Measurements from ENCODE around the gene FAM78A.
A peak's percentile ranks its signal among the peaks of the same experiment; 100 is the strongest.

FAM78A gene

DNA sequence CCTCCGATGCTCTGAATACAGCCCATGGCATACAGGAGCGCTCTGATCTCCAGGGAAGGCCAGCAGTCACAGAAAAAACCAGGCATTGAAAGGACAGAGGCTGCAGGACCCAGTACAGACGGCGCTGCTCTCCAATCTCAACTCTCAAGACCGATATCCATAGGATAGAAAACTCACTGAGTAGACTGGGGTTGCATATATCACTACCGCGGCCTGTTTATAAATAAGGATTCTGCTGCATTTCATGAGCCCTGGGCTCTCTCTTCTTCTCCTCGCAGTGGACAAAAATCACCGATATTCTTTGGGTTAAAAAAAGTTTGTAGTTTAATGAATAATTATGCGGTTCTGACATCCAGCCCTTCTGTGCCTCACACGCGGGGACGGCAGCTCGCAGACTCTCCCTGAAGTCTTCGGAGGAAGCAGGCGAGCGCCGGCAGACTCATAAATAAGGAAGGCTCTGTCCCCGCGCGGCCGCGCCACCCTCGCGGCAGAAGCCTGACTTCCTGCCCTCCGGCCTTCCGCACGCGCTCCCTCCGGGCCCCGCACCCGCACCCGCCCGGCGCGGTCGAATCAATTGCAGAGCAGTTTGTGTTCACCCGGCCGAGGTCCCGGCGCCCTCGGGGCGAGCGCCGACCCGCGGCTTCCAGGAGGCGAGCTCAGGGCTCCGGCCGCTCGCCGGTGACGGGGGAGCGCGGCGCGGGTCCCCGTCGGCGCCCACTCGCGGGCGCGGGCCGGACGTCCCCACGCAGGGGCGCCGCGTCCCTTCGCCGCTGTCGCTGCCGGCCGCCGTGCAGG, at the start of gene FAM78A:
FAM78A (minus strand) TSS at position 417 of the 795 bp plus-strand sequence; CDS start at position 86, 331 bp downstream.
- no peak for DNase-seq

GRCh38 chr9:131324736-131325679, 48.7 kb upstream of the FAM78A start:
- no peak for DNase-seq

GRCh38 chr9:131323629-131324028, 47.3 kb upstream of the FAM78A start:
- no peak for DNase-seq

DNA sequence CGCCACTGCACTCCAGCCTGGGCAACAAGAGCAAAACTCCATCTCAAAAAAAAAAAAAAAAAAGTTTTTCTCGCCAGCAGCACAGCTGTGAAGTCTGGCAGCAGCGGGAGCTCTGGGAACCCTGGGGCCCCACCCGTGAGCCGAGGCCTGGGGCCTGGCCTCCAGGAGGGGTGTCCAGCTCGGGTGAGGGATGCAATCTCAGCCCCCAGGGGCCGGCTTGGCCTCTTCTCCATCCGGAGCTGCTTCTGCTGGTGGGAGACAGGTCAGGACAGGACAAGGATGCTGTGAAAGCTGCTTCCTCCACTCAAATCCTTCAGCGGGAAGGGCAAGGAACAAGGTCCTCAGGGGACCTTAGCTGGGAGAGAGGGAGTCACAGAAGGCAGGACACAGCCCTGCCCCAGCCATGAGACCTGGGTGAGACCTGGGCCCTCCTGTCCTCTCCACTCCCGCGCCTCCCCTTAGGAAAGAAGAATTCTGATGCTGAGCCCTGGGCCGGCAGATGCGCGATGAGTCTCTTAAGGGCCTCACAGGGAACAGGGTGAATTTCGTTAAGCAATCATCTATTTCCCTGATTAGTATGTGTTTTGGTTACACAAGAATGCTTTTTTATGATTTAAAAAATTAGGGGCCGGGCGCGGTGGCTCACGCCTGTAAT, 43.8 kb upstream of the FAM78A start:
- DNase-seq = no peak

- DNase-seq = no peak
Observed at GRCh38 chr9:131319486-131319885, 43.2 kb upstream of the FAM78A start.

DNA sequence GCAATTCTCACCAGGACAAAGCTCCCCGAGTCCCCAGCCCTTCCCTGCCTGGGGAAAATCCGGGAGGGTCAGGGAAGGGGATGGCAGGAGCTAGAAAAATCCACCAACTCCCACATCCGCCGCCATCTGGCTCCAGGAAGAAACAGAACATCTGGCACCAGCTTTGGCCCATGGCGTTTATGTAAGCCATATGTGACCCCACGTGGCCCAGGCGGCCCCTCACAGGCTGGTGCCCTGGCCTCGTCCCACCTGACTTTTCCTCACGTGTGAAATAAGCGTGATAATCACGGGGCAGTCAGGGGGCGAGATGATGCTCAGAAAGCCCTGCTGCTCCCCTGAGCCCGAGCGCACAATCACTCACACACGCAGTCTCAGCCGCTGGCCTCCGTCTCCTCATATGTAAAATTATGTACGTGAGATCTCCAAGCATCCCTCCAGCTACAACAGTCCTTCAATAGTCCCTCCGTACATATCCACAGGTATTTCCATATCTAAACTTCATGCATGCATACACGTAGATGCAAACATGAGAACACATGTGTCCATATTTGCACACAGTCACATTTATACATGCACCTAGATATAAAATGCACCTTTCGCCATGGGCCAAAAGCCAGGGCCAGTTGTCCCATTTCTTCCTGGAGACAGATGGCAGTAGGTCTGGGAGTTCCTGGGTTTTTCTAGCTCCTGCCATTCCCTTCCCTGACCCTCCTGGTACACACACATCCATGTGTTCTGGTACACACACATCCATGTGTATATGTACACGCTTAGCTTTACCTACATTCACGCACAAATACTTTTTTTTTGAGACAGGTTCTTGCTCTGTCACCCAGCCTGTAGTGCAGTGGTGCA, 42.1 kb upstream of the FAM78A start:
- DNase-seq = no peak

DNA sequence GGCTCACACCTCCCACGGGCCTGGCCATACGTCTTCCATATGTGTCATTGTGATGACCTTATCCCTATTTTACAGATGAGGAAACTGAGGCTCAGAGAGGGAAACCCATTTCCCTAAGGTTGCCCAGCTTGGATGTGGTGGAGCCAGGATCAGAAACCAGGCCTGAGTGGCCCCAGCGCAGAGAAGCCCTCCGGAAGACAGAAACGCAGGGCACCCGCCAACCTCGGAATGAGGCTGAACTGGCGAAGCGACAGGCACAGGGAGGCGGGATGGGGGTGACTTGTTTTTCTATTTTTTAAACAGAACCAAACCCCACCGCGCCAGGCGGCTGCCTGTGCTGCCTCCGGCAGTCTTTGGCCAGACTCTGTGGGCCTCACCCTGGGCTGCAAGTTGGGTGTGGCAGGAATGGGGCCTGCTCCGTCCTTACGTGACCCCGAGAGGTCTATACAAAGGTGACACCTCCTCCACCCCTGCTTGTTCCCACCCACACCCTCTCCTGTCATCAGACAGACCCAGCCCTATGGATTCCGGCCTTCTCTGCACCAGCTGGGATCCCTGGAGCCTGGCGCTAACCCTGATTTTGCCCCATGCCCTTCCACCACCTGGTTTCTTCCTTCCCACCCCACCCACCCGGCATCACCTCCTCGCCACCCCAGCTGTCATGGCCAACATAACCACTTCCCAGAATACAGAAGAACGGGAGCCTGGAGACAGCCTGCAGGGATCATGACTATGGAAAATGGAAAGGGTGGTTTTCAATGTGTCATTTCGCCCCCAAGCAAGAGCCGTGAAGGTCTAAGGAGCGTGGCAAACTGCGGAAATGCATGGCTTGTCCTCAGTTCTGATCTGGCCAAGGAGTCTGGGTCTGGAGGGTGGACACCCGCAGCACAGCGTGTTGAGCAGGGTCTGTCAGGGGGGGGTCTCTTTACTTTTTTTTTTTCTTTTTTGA, 36.8 kb upstream of the FAM78A start:
- DNase-seq = no peak

GRCh38 chr9:131312246-131312645, 35.9 kb upstream of the FAM78A start:
- no peak for DNase-seq

GRCh38 chr9:131310833-131311554, 34.7 kb upstream of the FAM78A start:
- no peak for DNase-seq

- DNase-seq = no peak
Observed at GRCh38 chr9:131309530-131310276, 33.4 kb upstream of the FAM78A start.

DNA sequence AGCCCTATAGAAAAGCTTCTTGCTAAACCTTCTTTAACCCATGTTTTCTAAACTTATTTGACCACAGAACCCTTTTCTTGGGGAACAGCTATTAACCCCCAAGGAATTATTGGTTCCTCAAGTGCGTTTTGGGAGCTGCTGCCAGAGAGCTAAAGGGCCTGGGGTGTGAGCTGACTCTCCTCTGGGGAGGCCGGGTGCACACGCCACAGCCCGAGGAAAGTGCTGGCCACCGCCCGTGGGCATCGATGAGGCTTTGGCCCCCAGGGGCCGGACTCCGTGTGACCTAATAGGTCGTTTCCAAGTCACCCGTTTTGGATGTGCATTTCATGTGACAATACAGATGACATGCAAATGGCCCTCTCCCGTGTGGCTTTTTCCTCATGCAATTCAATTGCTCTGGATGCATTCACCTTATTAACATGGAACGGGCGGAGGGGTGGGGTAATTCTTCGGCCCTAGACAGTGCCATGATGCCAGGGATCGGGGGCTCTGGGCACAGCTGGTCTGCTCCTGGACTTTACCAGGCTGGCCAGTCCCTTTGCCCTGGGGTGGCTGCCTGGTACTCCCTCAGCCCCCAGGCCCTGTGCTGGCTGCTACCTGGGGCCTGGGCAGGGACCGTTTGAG, 32.7 kb upstream of the FAM78A start:
- DNase-seq = no peak

DNA sequence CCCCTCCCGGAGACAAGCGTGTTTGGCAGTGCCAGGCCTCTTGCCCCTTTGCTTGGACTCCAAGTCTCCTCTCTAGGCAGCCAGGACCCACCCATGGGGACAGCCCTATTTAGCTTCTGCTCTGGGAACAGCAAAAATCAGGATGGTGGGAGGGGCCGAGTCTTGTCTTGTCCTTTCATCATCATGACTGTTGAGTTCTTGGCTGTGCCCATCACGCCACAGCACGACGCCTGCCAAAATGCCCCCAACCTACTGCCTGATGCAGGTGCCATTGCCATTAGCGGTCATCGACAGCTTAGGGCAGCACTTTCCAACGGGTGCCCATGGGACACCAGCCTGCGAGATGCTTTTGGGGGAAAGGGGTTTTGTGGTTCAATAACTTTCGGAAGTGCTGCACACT, 32.1 kb upstream of the FAM78A start:
- no peak for DNase-seq

DNA sequence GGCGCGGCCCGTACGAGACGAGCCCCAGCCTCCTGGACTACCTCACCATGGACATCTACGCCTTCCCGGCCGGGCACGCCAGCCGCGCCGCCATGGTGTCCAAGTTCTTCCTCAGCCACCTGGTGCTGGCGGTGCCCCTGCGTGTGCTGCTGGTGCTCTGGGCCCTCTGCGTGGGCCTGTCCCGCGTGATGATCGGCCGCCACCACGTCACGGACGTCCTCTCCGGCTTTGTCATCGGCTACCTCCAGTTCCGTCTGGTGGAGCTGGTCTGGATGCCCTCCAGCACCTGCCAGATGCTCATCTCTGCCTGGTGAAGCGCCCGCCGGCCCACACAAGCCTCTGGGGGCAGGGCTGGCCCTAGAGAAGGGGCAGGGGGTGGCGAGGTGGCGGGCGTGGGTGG, 31.7 kb upstream of the FAM78A start:
- DNase-seq = no peak

- peak; percentile 38 for DNase-seq
Observed at GRCh38 chr9:131306397-131307004, 30.2 kb upstream of the FAM78A start.

- DNase-seq = peak; percentile 74
Observed at GRCh38 chr9:131304676-131305355, 28.5 kb upstream of the FAM78A start.

- no peak for DNase-seq
Observed at GRCh38 chr9:131303381-131304321, 27.3 kb upstream of the FAM78A start.

All from EL (cell line).